ENCODE results near the gene DOC2A. TPM values are rescaled to one million over a fixed set of nuclear protein-coding genes. Genes with fewer than 3 reads are reported as not detected.

The DOC2A gene
- total RNA-seq, 1 donor from 2014 or later, result 2.2 TPM

DNA sequence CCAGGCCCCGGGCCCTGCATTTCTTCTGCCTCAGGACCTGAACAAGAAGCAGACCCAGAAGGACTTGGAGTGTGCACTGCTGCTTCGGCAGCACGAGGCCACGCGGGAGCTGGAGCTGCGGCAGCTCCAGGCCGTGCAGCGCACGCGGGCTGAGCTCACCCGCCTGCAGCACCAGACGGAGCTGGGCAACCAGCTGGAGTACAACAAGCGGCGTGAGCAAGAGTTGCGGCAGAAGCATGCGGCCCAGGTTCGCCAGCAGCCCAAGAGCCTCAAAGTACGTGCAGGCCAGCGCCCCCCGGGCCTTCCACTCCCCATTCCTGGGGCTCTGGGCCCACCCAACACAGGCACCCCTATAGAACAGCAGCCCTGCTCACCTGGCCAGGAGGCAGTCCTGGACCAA is 24.6 kb downstream of the DOC2A start:
- H3K4me3 ChIP-seq, result no peak overlapping the region
- no peaks in the 10 kb centered on the region for H3K9me3 ChIP-seq
- H3K36me3 ChIP-seq, result peaks cover 0 to 83% of the 10 kb centered on the region in 2 donors
- H3K4me1 ChIP-seq, result no peaks in the 10 kb centered on the region
- H3K27me3 ChIP-seq, result no peaks in the 10 kb centered on the region
- TF ChIP-seq CTCF (IDR thresholded peaks at IDR 0.05) (no peak), POLR2AphosphoS5 (IDR thresholded peaks at IDR 0.05; ENCODE audit: insufficient read depth in 1 of 2, low read depth in 1 of 2) (no peak), POLR2A (IDR thresholded peaks at IDR 0.05) (no peak)
- no peak for DNase-seq (ENCODE audit: extremely low spot score in 2 of 2)
- H3K27ac ChIP-seq, result no peak overlapping the region
- intact Hi-C loops (cut with DNase I), result no loop called here

- Histone ChIP-seq H3K36me3 (peaks cover 0 to 83% of the 10 kb centered on the region in 2 donors), H3K4me1 (no peaks in the 10 kb centered on the region), H3K4me3 (no peak overlapping the region), H3K27me3 (no peaks in the 10 kb centered on the region), H3K9me3 (no peaks in the 10 kb centered on the region), H3K27ac (no peak overlapping the region)
- no peak for DNase-seq (ENCODE audit: extremely low spot score in 2 of 2)
- no peak for TF ChIP-seq POLR2AphosphoS5 (IDR thresholded peaks at IDR 0.05; ENCODE audit: insufficient read depth in 1 of 2, low read depth in 1 of 2)
- TF ChIP-seq POLR2A (IDR thresholded peaks at IDR 0.05), result no peak
- TF ChIP-seq CTCF (IDR thresholded peaks at IDR 0.05), result no peak
- intact Hi-C loops (cut with DNase I), result no loop called here
Observed at GRCh38 chr16:29985271-29985811, 25.5 kb downstream of the DOC2A start.

GRCh38 chr16:29984764-29985147 is 26.1 kb downstream of the DOC2A start:
- H3K27ac ChIP-seq, result no peak overlapping the region
- no peaks in the 10 kb centered on the region for H3K27me3 ChIP-seq
- peaks cover 0 to 88% of the 10 kb centered on the region in 2 donors for H3K36me3 ChIP-seq
- no peak for DNase-seq (ENCODE audit: extremely low spot score in 2 of 2)
- intact Hi-C loops (cut with DNase I), result no loop called here
- no peak overlapping the region for H3K4me3 ChIP-seq
- H3K4me1 ChIP-seq, result no peaks in the 10 kb centered on the region
- TF ChIP-seq POLR2AphosphoS5 (IDR thresholded peaks at IDR 0.05; ENCODE audit: insufficient read depth in 1 of 2, low read depth in 1 of 2) (no peak), POLR2A (IDR thresholded peaks at IDR 0.05) (no peak), CTCF (IDR thresholded peaks at IDR 0.05) (no peak)
- H3K9me3 ChIP-seq, result no peaks in the 10 kb centered on the region

- intact Hi-C loops (cut with DNase I), result no loop called here
- TF ChIP-seq POLR2AphosphoS5 (IDR thresholded peaks at IDR 0.05; ENCODE audit: insufficient read depth in 1 of 2, low read depth in 1 of 2), result no peak
- TF ChIP-seq CTCF (IDR thresholded peaks at IDR 0.05), result no peak
- no peak for TF ChIP-seq POLR2A (IDR thresholded peaks at IDR 0.05)
- Histone ChIP-seq H3K27me3 (no peaks in the 10 kb centered on the region), H3K4me1 (no peaks in the 10 kb centered on the region), H3K36me3 (peaks cover 0 to 93% of the 10 kb centered on the region in 2 donors), H3K9me3 (no peaks in the 10 kb centered on the region), H3K27ac (no peak overlapping the region), H3K4me3 (no peak overlapping the region)
- no peak for DNase-seq (ENCODE audit: extremely low spot score in 2 of 2)
Observed at GRCh38 chr16:29984137-29984763, 26.6 kb downstream of the DOC2A start.

DNA sequence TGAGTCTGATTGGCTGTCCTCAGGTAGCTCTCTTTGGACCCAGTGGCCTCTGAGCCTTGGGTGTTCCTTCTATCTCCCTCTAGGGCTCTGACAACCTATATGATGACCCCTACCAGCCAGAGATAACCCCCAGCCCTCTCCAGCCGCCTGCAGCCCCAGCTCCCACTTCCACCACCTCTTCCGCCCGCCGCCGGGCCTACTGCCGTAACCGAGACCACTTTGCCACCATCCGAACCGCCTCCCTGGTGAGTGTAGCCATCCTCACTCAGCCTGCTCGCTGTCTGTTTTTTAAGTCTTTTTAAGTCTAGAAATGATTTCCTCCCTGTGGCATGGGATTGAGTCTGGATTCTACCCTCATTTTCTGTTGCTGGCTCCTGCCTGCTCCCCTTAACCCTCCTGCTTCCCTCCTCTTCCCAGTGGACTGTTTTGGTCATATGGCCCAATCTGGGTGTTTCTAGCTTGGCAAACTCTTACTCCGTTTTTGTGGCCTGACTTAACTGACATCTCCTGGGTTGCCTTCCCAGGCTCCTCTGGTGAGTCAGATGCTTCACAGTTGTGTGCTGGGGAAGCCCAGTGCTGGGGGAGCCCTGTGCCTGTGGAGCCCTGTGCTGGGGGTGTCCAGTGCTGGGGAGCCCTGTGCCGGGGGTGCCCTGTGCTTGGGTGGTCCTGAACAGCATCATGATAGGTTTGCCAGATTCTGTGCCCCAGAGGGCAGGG is 27.2 kb downstream of the DOC2A start:
- H3K4me3 ChIP-seq, result no peak overlapping the region
- H3K9me3 ChIP-seq, result no peaks in the 10 kb centered on the region
- DNase-seq (ENCODE audit: extremely low spot score in 2 of 2), result no peak
- H3K27me3 ChIP-seq, result no peaks in the 10 kb centered on the region
- H3K36me3 ChIP-seq, result peaks cover 0 to 100% of the 10 kb centered on the region in 2 donors
- intact Hi-C loops (cut with DNase I), result no loop called here
- no peaks in the 10 kb centered on the region for H3K4me1 ChIP-seq
- no peak overlapping the region for H3K27ac ChIP-seq
- TF ChIP-seq POLR2AphosphoS5 (IDR thresholded peaks at IDR 0.05; ENCODE audit: insufficient read depth in 1 of 2, low read depth in 1 of 2) (no peak), CTCF (IDR thresholded peaks at IDR 0.05) (no peak), POLR2A (IDR thresholded peaks at IDR 0.05) (no peak)
